SW480 (cell line): ENCODE measurements around the gene HCRT.
"Not testable (repeated sequence)": the region's sequence is repeated elsewhere in the genome, so short reads cannot be mapped to it uniquely, and the experiment has no call there.

ENCODE experiments used
- DNase-seq: peaks from one replicate; pipeline ENCODE4 v3.0.0-alpha.2; 2016; ENCODE audit warnings: low spot score

HCRT gene

DNA sequence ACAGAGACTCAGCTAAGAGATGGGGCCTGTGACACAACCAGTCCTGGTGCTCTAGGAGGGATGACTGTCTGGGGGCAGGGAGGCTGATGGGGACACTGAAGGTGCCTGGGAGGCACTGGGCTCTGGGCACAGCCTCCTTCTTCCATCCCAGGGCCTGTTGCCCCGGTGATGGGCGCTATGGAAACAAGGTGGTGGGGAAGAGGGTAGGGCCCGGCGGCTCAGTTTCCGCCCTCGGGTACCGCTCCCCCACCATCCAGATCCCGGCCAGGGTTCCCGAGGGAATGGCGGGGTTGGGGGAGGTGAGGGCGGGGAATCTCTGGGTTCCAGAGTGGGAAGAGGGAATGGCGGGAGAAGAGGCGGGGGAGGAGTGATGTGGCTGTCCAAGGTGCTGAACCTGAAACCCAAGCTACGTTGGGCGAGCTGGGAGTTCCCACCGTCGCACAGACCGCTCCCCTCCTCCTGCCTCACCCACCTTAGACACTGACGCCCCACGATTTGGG is 5.3 kb downstream of the HCRT start:
- DNase-seq = no peak

DNA sequence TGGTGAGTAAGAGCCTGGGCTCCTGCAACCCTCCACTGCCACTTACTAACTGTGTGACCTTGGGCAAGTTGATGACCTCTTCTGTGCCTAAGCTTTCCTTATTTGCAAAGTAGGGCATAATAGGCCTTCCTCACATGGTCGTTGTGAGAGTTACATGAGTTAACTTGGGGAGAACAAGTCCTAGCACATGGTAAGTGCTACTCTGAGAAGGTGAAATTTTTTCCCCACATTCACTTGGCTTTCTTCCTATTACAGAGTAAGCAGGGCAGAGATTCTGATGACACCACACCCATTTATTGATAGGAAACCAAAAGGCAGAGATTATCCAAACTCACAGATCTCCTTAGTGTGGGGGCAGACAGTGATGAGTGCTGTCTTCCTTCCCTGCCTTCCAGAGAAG is 5.9 kb downstream of the HCRT start:
- no peak for DNase-seq

GRCh38 chr17:42178817-42179216 is 6.4 kb downstream of the HCRT start:
- DNase-seq = no peak

GRCh38 chr17:42177684-42178083 is 7.6 kb downstream of the HCRT start:
- no peak for DNase-seq

DNA sequence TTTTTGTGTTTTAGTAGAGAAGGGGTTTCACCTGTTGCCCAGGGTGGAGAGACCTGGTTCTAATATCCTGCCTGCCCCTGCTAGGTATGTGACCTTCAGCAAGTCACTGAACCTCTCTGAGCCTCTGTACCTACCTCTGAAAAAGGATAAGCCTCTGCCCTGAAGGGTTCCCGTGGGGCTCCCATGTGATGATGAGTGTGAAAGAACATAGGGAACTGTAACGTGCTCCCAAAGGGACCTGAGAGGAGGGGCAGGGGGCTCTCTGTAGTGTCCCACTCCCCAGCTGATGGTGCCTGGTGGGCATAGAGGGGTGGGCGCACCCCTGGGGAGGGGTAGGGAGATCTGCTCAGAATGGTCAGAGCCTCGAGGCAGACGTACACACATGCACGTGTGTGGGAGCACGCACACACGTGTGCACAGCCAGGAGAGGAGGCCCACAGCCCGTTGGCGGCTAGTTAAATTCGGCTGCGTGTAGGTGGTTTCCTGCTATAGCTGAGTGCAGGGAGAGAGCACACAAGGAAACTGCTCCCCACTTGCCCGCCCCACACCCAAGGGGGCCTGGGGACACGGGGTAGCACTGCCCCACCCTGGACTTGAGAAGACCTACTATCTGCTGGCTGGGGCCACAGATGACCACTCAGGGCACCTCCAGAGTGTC is 11.0 kb downstream of the HCRT start:
- DNase-seq = no peak

DNA sequence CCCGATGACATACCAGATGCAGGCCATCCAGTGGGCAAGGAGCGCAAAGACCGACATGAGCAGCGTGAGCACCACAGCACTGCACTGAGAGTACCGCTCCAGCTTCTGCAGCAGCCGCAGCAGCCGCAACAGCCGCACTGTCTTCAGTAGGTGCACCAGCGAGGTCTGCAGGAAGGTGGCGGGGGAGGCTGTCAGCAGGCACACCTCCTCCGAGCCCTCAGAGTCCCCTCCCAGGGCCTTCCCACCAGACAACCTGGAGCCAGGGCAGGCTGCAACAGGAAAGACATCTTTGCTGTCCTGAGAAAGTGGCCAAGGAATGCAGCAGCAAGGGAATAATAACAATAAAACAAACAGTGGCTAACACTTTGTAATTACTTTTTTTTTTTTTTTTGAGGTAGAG is 13.4 kb downstream of the HCRT start:
- no peak for DNase-seq

DNA sequence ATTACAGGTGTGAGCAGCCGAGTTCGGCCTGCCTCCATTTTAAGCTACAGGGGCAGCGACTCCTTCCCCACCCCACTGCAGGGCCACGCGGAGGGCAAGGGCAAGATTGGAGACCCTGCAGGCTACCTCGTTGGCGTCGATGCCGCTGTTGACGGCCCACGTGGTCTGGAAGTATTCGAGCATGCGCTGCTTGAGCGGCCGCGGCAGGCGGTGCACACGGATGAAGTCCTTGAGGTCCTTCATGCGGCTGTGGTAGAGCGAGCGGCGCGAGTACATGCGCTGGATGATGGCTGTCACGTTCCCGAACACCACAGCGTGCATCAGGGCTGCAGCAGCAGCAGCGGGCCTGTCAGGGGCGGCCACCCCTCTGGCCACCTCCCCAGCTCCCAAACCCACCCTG is 15.9 kb downstream of the HCRT start:
- no peak for DNase-seq

DNA sequence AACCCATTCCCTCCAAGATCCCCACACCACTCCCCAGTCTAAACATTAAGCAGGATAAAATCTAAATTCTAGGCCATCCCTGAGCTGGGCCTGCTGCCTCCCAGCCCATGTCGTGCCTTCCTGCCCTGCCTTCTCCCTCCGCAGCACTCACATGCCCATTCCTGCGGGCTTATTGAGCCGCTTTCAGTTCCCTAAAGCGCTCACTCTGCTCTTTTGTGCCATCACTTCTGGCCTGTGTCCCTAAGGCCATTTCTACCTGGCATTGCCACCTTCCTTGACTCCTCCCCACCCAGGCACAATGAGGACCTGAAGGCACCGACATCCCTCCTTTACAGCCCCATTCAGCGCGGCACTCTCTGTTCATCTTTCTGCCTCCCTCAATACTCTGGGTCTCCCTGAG is 17.4 kb downstream of the HCRT start:
- no peak for DNase-seq

DNA sequence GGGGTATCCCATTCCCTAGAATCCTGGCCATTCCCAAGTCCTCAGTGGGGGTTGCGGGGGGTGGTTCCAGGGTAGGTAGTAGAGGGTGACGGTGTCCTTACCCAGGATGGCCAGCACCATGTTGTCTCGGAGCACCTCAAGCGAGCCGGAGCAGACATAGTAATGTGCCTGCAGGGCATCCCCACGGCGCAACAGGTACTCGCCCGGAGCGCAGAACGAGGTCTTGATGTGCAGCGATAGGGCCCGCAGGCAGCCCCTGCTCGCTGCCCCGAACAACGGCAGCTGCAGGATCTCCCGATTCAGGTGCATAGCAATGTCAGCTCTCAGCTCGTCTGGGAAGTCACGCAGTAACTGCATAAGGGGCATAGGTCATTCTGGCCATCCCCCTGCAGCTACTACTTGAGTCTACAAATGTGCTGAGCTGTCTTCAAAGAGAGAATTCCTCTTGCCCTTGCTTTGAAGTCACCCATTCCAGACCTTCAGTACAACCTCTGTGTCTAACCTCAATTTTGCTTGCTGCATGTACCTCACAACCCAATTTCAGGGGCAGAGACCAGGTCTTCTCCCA is 19.0 kb downstream of the HCRT start:
- no peak for DNase-seq

- no peak for DNase-seq
These were observed 19.5 kb downstream of the HCRT start for GRCh38 chr17:42165751-42166150.

- no peak for DNase-seq
These were observed 21.4 kb downstream of the HCRT start for GRCh38 chr17:42163696-42164407.

DNA sequence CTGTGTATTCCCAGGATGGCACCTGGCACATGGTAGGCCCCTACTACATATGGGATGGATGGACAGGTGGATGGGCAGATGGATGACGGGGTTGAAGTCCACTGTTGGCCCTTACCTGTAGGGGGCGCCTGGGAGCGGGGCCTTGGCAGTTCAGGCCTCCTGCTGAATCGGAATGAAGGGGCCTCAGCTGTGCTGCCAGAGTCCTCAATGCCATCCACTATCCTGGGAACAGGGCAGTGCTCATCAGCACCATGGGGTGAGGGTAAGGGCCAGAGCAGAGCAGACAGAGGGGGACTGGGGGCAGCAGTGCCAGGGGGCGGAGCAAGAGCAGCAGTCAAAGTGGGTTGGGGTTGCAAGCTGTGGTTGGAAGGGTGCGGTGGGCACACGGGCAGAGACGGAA is 22.1 kb downstream of the HCRT start:
- no peak for DNase-seq

- DNase-seq = no peak
These were observed 24.7 kb downstream of the HCRT start for GRCh38 chr17:42160531-42160910.

DNA sequence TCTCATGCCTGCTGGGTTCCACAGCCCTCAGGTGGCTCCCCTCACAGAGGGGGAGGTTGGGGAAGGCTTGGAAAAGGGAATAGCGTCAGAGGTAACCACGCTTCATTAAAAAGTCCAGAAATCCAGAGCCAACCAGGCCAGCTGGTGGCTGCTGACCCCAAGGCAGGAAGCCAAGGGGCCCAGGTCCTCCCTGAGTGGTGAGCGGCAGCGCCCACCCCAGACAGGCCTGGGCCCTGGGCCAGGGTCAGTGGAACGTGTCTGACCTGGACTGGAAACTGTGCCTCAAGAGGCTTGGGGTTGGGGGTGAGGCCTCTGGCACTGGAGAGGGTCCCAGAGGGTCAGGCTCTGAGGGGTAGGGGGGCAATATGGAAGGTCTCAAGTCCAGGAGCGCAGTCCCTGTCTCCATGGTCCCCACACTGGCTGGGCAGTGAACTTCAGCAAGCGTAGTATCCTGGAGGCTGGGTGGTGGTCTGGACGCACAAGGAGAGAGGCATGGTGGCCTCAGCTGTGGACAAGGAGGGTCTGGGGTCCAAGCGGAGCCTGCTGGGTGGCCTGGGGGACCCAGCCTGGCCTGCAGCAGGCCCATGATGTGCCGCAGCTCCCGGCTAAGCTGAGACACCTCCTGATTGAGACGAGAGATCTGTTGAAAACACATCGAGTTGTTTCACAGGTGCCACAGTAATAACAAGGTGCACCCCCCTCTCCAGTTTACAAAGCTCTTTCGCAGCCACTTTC is 25.3 kb downstream of the HCRT start:
- no peak for DNase-seq

- no peak for DNase-seq
These were observed 29.6 kb downstream of the HCRT start for GRCh38 chr17:42155614-42156045.

- DNase-seq = no peak
These were observed 31.1 kb downstream of the HCRT start for GRCh38 chr17:42153919-42154742.

- no peak for DNase-seq
These were observed 38.2 kb downstream of the HCRT start for GRCh38 chr17:42146911-42147607.

DNA sequence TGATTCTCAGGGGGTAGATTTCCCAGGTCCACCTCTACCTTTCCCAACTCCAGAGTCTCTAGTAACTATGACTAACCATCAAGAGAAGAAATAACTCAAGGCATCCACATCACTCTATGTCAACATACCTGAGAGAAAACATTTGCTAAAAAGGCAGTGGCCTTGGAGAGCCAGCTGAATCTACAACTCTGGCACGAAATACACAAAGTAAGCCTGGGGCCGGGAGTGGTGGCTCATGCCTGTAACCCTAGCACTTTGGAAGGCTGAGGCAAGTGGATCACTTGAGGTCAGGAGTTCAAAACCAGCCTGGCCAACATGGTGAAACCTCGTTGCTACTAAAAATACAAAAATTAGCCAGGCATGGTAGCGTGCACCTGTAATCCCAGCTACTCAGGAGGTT is 42.1 kb downstream of the HCRT start:
- not testable (repeated sequence) for DNase-seq

GRCh38 chr17:42142371-42142896 is 42.8 kb downstream of the HCRT start:
- DNase-seq = no peak

DNA sequence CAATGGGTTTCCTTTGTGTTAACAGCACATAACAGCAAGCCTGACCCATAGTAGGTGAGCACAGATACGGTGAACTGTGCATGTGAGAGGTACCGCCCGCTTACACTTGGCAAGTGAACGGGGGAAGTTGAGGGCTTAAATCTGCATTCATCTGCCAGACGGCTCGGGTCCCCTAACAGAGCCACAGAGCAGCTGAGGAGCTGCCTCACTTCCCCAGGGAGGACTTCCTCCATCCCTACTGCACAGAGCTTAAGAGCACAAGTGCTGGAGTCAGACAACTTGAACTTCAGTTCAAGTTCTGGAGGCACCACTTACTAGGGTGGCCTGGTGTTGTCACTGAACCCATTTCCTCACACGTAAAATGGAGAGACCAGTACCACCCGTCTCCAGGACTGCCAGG is 43.9 kb downstream of the HCRT start:
- DNase-seq = no peak

DNA sequence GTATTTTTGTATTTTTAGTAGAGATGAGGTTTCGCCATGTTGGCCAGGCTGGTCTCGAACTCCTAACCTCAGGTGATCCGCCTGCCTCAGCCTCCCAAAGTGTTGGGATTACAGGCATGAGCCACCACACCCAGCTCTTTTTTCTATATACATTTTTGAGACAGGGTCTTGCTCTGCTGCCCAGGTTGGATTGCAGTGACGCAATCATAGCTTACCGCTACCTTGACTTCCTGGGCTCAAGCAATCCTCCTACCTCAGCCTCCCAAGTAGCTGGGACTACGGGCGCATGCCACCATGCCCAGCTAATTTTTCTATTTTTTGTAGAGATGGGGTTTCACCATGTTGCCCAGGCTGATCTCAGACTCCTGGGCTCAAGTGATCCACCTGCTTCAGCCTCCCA is 44.6 kb downstream of the HCRT start:
- DNase-seq = not testable (repeated sequence)
